K562 (cell line): Measurements from ENCODE around the gene PRKAG1. TPM values are rescaled to one million over a fixed set of nuclear protein-coding genes. Genes with fewer than 3 reads are reported as not detected.

ENCODE experiments used
- CREB1 ChIP-seq, 2 experiments: sonication (generic) in 1 of 2; formaldehyde crosslinking in 1 of 2; IDR thresholded peaks; 2 replicates each; pipeline versions ENCODE4 v1.6.1 to v1.8.0; 2012 to 2022; ENCODE audit warnings: inconsistent platforms in 1 of 2, mild to moderate bottlenecking in 1 of 2, missing genetic modification reagents in 1 of 2, moderate library complexity in 1 of 2
- CXXC5 ChIP-seq: fragments of 250-450 bp; sonication (Bioruptor Pico); IDR thresholded peaks from 2 replicates; pipeline ENCODE4 v1.8.0; 2022; ENCODE audit warnings: inconsistent platforms, mild to moderate bottlenecking, moderate library complexity
- EGR1 ChIP-seq: fragments of 450-650 bp; conservative IDR thresholded peaks from 2 replicates; pipeline ENCODE4 v1.6.1; 2017; ENCODE audit warnings: mild to moderate bottlenecking
- ETV1 ChIP-seq: fragments of 450-650 bp; conservative IDR thresholded peaks from 2 replicates; pipeline ENCODE4 v1.6.1; 2016; ENCODE audit warnings: missing genetic modification characterization, control low read depth, low read depth, missing compliant biosample characterization
- GABPB1 ChIP-seq: sonication (generic); formaldehyde crosslinking; IDR thresholded peaks from 2 replicates; pipeline ENCODE4 v1.8.0; 2022; ENCODE audit warnings: mild to moderate bottlenecking, missing genetic modification reagents
- MCM2 ChIP-seq: fragments of 450-650 bp; IDR thresholded peaks from 2 replicates; pipeline ENCODE4 v1.6.1; 2017; ENCODE audit warnings: low read depth, mild to moderate bottlenecking
- NFE2L1 ChIP-seq: fragments of 450-650 bp; IDR thresholded peaks from 2 replicates; pipeline ENCODE4 v1.6.1; 2016; ENCODE audit warnings: missing genetic modification characterization, low read depth, mild to moderate bottlenecking, missing compliant biosample characterization, moderate library complexity, borderline replicate concordance
- PTTG1 ChIP-seq: fragments of 450-650 bp; IDR thresholded peaks from 2 replicates; pipeline ENCODE4 v1.6.1; 2016; ENCODE audit warnings: low read depth, mild to moderate bottlenecking, missing genetic modification characterization, missing compliant biosample characterization
- RBBP5 ChIP-seq: fragments of 200-600 bp; sonication (generic); IDR thresholded peaks from 2 replicates; pipeline ENCODE4 v1.6.1; 2012; ENCODE audit warnings: borderline replicate concordance, mild to moderate bottlenecking, low read length, control low read depth, inconsistent platforms; ENCODE audit not compliant: insufficient read depth, poor library complexity, severe bottlenecking
- SMAD3 ChIP-seq: fragments of 450-650 bp; formaldehyde crosslinking; conservative IDR thresholded peaks from 2 replicates; pipeline ENCODE4 v1.4.0; 2020; ENCODE audit warnings: mild to moderate bottlenecking
- TRIM28 ChIP-seq: fragments of 450-650 bp; IDR thresholded peaks from 2 replicates; pipeline ENCODE4 v1.6.1; 2017
- ZKSCAN1 ChIP-seq: fragments of 150-350 bp; IDR thresholded peaks from 2 replicates; pipeline ENCODE4 v1.6.1; 2016; ENCODE audit warnings: low read depth, low read length
- polyA plus RNA-seq, 8 experiments: library from polyadenylated mRNA; depleted of rRNA in 4 of 8; stranded (reverse) in 5 of 8; unstranded in 3 of 8; fragments of >200 nt; fragmentation: Nextera tagmentation in 2 of 8; fragmentation: Illumina TruSeq in 1 of 8; extraction: Ambion mirVana in 2 of 8; extraction: Trizol in 1 of 8; gene quantifications; 2 replicates each; pipeline versions ENCODE4 v1.2.1 to v1.2.3, GENCODE V29; 2011 to 2014; ENCODE audit warnings: inconsistent platforms in 1 of 8, missing spikeins in 1 of 8
- total RNA-seq, 7 experiments: library from RNA; depleted of rRNA in 6 of 7; stranded (reverse); fragments of >200 nt in 6 of 7; fragmentation: Illumina TruSeq in 2 of 7; extraction: Trizol in 2 of 7; gene quantifications; 2 replicates each; pipeline versions ENCODE4 v1.2.1 to v1.2.3, GENCODE V29; 2011 to 2021; ENCODE audit warnings: low replicate concordance in 1 of 7
- TF ChIP-seq, protein P1 (sequence below): fragments of 250-450 bp; sonication (Bioruptor Pico); IDR thresholded peaks from 2 replicates; pipeline ENCODE4 v1.4.0; 2020
- TF ChIP-seq, protein P2 (sequence below): fragments of 450-650 bp; IDR thresholded peaks from 2 replicates; pipeline ENCODE4 v1.6.1; 2018; ENCODE audit not compliant: partially characterized antibody
- TF ChIP-seq, protein P3 (sequence below): sonication (generic); formaldehyde crosslinking; IDR thresholded peaks from 2 replicates; pipeline ENCODE4 v1.8.0; 2022; ENCODE audit warnings: mild to moderate bottlenecking, missing genetic modification reagents

Gene PRKAG1
- total and polyA plus RNA-seq, 9 of the 15 experiments (the other 6 are each of a cell fraction or from before 2014, with no cell fraction given): 51.1 to 126 (median 79.1) TPM

DNA sequence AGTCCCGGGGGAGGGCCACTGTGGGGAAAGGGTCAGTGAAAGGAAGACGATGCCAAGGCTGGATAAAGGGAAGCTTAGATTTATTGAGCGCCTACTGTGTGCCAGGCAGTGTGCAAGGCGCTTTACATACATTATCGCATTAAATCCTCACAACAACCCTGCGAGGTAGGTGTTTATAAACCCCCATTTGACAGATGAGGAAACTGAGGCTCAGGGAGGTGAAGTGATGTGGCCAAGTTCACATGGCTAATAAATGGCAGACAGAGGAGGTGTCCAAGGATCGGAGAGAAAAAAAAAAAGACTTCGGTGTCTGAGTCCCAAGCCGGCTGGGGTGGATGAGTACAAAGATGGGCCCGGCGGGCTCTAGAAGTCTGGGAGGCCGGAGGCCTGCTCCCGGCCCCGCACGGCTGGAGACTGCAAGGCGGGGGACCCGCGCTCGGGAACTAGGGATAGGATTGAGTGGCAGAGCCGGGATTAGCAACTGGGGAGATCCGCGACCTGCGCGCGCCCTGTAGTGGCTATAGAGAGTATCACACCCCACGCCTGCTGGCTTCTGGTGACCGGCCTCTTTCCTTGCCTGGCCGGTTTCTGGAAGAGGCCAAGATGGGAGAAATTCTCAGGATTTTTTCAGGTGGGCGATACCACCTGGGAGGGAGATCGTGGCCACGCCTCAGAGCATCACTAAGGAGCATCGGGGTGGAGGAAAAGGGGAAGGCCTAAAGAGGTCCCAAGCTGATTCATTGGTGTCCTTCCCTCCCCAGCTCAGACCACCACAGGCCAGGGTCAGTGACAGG is 23.3 kb downstream of the PRKAG1 start (continued):
- TF ChIP-seq, protein P1, sequence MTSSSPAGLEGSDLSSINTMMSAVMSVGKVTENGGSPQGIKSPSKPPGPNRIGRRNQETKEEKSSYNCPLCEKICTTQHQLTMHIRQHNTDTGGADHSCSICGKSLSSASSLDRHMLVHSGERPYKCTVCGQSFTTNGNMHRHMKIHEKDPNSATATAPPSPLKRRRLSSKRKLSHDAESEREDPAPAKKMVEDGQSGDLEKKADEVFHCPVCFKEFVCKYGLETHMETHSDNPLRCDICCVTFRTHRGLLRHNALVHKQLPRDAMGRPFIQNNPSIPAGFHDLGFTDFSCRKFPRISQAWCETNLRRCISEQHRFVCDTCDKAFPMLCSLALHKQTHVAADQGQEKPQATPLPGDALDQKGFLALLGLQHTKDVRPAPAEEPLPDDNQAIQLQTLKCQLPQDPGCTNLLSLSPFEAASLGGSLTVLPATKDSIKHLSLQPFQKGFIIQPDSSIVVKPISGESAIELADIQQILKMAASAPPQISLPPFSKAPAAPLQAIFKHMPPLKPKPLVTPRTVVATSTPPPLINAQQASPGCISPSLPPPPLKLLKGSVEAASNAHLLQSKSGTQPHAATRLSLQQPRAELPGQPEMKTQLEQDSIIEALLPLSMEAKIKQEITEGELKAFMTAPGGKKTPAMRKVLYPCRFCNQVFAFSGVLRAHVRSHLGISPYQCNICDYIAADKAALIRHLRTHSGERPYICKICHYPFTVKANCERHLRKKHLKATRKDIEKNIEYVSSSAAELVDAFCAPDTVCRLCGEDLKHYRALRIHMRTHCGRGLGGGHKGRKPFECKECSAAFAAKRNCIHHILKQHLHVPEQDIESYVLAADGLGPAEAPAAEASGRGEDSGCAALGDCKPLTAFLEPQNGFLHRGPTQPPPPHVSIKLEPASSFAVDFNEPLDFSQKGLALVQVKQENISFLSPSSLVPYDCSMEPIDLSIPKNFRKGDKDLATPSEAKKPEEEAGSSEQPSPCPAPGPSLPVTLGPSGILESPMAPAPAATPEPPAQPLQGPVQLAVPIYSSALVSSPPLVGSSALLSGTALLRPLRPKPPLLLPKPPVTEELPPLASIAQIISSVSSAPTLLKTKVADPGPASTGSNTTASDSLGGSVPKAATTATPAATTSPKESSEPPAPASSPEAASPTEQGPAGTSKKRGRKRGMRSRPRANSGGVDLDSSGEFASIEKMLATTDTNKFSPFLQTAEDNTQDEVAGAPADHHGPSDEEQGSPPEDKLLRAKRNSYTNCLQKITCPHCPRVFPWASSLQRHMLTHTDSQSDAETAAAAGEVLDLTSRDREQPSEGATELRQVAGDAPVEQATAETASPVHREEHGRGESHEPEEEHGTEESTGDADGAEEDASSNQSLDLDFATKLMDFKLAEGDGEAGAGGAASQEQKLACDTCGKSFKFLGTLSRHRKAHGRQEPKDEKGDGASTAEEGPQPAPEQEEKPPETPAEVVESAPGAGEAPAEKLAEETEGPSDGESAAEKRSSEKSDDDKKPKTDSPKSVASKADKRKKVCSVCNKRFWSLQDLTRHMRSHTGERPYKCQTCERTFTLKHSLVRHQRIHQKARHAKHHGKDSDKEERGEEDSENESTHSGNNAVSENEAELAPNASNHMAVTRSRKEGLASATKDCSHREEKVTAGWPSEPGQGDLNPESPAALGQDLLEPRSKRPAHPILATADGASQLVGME (CRISPR knock-in tag): no peak
- TF ChIP-seq CXXC5 (CRISPR knock-in tag) (peak; percentile 20; the same call in 1 of the 2 replicates), CREB1 (IDR thresholded peaks at IDR 0.05) (no peak), CREB1 (CRISPR knock-in tag; IDR thresholded peaks at IDR 0.05) (no peak), TRIM28 (no peak), ZKSCAN1 (peak; percentile 83), EGR1 (no peak), ETV1 (no peak), NFE2L1 (tag) (no peak), GABPB1 (CRISPR knock-in tag) (no peak), SMAD3 (CRISPR knock-in tag) (no peak), PTTG1 (tag) (no peak), RBBP5 (peak; percentile 20), MCM2 (no peak)
- TF ChIP-seq, protein P2, sequence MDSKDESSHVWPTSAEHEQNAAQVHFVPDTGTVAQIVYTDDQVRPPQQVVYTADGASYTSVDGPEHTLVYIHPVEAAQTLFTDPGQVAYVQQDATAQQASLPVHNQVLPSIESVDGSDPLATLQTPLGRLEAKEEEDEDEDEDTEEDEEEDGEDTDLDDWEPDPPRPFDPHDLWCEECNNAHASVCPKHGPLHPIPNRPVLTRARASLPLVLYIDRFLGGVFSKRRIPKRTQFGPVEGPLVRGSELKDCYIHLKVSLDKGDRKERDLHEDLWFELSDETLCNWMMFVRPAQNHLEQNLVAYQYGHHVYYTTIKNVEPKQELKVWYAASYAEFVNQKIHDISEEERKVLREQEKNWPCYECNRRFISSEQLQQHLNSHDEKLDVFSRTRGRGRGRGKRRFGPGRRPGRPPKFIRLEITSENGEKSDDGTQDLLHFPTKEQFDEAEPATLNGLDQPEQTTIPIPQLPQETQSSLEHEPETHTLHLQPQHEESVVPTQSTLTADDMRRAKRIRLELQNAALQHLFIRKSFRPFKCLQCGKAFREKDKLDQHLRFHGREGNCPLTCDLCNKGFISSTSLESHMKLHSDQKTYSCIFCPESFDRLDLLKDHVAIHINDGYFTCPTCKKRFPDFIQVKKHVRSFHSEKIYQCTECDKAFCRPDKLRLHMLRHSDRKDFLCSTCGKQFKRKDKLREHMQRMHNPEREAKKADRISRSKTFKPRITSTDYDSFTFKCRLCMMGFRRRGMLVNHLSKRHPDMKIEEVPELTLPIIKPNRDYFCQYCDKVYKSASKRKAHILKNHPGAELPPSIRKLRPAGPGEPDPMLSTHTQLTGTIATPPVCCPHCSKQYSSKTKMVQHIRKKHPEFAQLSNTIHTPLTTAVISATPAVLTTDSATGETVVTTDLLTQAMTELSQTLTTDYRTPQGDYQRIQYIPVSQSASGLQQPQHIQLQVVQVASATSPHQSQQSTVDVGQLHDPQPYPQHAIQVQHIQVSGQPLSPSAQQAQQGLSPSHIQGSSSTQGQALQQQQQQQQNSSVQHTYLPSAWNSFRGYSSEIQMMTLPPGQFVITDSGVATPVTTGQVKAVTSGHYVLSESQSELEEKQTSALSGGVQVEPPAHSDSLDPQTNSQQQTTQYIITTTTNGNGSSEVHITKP: peak; percentile 58
- TF ChIP-seq, protein P3, sequence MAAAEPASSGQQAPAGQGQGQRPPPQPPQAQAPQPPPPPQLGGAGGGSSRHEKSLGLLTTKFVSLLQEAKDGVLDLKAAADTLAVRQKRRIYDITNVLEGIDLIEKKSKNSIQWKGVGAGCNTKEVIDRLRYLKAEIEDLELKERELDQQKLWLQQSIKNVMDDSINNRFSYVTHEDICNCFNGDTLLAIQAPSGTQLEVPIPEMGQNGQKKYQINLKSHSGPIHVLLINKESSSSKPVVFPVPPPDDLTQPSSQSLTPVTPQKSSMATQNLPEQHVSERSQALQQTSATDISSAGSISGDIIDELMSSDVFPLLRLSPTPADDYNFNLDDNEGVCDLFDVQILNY: no peak
